Activated naive CD4-positive, alpha-beta T cell treated with anti-CD3 and anti-CD28 coated beads for 36 hours (primary cell): ENCODE measurements around the gene CLSTN2. TPM values are rescaled to one million over a fixed set of nuclear protein-coding genes. Genes with fewer than 3 reads are reported as not detected.

Experiments
- CTCF ChIA-PET: fragments of 350-600 bp; sonication (Branson Sonifier 250); formaldehyde crosslinking; loops from one replicate; lab custom pipeline; 2021; ENCODE audit warnings: antibody characterized with exemption; lab: Charles Lee
- DNase-seq: peaks from one replicate; pipeline ENCODE4 v3.0.0-alpha.2; 2020
- H3K27ac Mint-ChIP-seq: one replicate; pipeline ENCODE4 v1.8.0; 2021; ENCODE audit warnings: mild to moderate bottlenecking, mixed read lengths
- H3K27me3 Mint-ChIP-seq: one replicate; pipeline ENCODE4 v1.8.0; 2021; ENCODE audit warnings: low read depth, mixed read lengths
- H3K36me3 Mint-ChIP-seq: one replicate; pipeline ENCODE4 v1.8.0; 2021; ENCODE audit warnings: low read depth, mixed read lengths
- H3K4me1 Mint-ChIP-seq: one replicate; pipeline ENCODE4 v1.8.0; 2021; ENCODE audit warnings: low read depth, mixed read lengths
- H3K4me3 Mint-ChIP-seq: one replicate; pipeline ENCODE4 v1.8.0; 2021; ENCODE audit warnings: mild to moderate bottlenecking, moderate library complexity, mixed read lengths
- H3K9me3 Mint-ChIP-seq: one replicate; pipeline ENCODE4 v1.8.0; 2021; ENCODE audit warnings: mixed read lengths
- intact Hi-C: fragments of 100-400 bp; cut with micrococcal nuclease; formaldehyde crosslinking; loops from one replicate; pipeline ENCODE4 v1.15.1; 2023
- total RNA-seq, 2 experiments: library from RNA; stranded (reverse); gene quantifications; one replicate each; pipeline ENCODE4 v1.2.3, GENCODE V29; 2021

CLSTN2 gene
- total RNA-seq, 2 experiments from 2014 or later, result not detected

DNA sequence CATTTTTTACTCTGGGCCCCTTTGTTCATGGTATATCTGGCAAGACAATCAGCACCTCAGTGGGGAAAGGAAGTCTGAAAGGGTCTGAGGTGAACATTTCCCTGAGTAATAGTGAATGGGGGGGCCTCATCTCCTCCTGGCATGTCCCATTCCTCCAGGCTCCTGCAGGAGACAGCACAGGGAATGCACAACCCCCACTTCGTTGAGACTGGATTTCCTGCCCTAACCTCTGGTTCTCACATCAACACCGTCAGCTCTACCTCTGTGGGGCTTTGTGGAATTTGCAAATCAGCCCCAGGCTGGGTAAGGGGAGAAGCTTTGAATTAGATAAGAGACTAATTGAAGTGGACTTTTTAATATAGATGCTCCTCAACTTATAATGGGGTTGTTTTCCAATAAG lies 574.5 kb downstream of the CLSTN2 start:
- Mint-ChIP-seq H3K4me3 (no peak overlapping the region), H3K27me3 (peaks cover 4% of the 10 kb centered on the region), H3K4me1 (no peaks in the 10 kb centered on the region), H3K36me3 (no peaks in the 10 kb centered on the region), H3K9me3 (no peaks in the 10 kb centered on the region), H3K27ac (no peak overlapping the region)
- no peak for DNase-seq
- intact Hi-C loops, result no loop called here
- CTCF ChIA-PET, result no interaction called here

DNA sequence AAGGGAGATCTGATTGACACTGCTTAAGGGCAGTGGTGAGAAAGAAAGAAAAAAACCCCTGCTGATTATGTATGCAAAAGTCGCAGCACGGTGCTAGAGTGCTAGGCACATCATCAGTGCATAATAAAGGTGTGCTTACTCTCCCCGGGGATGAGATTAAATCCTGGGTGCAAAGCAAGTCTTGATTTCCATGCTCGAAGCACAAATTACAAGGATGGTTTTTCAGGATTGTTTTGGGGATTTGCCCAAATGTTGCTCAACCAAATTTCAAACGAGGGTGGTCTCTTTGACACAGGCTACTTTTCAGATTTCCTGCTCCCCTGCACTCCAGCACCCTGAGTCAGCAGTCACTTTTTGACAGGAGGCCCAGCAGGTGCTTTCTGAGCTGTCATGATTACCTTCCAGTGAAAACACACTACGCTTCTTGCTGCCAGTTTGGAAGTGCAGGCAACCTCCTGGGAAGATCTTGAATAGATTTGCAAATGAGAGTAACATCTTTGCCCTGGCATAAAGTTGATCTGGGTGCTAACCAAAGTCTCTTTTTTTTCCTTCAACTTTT lies 575.4 kb downstream of the CLSTN2 start:
- H3K9me3 Mint-ChIP-seq, result peaks cover 2% of the 10 kb centered on the region
- H3K4me1 Mint-ChIP-seq, result no peaks in the 10 kb centered on the region
- no peaks in the 10 kb centered on the region for H3K36me3 Mint-ChIP-seq
- H3K27ac Mint-ChIP-seq, result no peak overlapping the region
- no peak for DNase-seq
- peaks cover 4% of the 10 kb centered on the region for H3K27me3 Mint-ChIP-seq
- H3K4me3 Mint-ChIP-seq, result no peak overlapping the region
- CTCF ChIA-PET, result no interaction called here
- intact Hi-C loops, result no loop called here

DNA sequence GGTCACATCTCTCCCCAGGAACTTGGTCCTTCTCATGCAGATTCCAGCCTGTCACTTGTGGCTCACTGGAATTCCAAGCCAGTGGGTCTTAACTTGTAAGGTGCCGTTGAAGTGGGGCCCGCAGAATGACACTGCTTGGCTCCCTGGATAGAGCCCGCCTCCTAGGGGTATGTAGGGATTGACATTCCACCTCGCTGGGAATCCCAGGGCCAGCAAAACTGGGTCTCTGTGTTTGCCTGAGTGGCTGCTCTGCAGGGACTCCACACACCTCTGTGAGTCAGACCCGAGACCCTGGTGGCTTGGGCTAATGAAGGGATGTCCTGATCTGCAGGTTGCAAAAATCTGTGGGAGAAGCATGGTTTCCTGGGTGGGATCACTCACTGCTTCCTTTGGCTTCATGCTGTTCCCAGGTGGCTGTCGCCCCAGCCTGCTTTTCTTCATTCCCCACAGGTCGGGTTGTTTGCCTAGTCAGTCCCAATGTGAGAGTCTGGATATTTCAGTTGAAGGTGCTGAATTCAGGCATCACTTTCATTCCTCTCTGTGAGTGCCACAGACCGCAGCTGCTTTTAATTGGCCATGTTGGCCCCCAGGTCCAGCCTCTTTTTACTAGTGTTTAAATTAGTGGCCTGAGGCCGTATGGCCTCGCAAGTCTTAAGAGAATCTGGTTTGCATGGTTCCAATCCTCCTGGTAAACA lies 586.9 kb downstream of the CLSTN2 start:
- Mint-ChIP-seq H3K9me3 (peaks cover 33% of the 10 kb centered on the region), H3K4me1 (no peaks in the 10 kb centered on the region)

DNA sequence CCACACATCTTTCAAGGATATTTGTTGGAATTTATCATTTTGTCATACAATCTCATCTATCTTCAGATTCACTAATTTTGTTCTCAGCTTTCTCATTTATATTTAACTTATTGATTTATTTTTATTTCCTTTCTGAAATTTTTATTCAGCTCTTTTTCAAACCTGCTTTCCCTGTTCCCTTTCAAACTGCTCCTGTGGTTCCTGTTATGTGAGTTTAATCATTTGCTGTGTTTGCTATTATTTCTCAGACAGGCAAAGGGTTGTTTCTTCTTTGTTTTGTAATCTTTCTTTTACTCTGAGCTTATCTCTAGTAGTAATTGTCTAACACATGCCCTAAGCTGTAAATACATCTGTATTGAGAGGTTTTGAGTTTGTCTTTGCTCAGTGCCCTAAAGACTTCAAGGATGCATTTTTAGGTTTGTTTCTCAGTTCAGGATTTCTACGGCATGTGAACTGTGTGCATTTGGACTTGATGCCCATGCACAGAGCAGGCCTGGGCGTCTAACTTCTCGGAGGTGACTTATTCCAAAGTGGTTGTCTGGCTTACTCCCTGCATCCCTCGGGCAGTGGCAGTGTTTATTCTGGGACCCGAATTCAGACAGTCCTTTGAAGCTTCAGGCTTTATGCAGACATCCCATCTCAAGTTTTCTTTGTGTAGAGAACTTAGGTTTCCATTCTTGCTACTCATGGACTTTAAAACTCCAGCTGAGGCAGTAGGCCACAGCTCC lies 587.8 kb downstream of the CLSTN2 start:
- CTCF ChIA-PET, result interaction anchor here (0.6 kb wide), 1 partner anchor 1370 kb away, joined by 3 read pairs; no protein-coding TSS in a partner anchor
- no peak overlapping the region for H3K4me3 Mint-ChIP-seq
- H3K9me3 Mint-ChIP-seq, result peaks cover 24% of the 10 kb centered on the region
- H3K27ac Mint-ChIP-seq, result no peak overlapping the region
- intact Hi-C loops, result no loop called here
- no peaks in the 10 kb centered on the region for H3K36me3 Mint-ChIP-seq
- H3K27me3 Mint-ChIP-seq, result peaks cover 18% of the 10 kb centered on the region
- DNase-seq, result no peak
- H3K4me1 Mint-ChIP-seq, result no peaks in the 10 kb centered on the region

More for the DNA sequence above, 586.9 kb downstream of the CLSTN2 start:
- no peak overlapping the region for H3K4me3 Mint-ChIP-seq
- CTCF ChIA-PET, result no interaction called here
- peaks cover 18% of the 10 kb centered on the region for H3K27me3 Mint-ChIP-seq
- H3K27ac Mint-ChIP-seq, result no peak overlapping the region
- no peak for DNase-seq
- intact Hi-C loops, result no loop called here
- peaks cover 1% of the 10 kb centered on the region for H3K36me3 Mint-ChIP-seq

DNA sequence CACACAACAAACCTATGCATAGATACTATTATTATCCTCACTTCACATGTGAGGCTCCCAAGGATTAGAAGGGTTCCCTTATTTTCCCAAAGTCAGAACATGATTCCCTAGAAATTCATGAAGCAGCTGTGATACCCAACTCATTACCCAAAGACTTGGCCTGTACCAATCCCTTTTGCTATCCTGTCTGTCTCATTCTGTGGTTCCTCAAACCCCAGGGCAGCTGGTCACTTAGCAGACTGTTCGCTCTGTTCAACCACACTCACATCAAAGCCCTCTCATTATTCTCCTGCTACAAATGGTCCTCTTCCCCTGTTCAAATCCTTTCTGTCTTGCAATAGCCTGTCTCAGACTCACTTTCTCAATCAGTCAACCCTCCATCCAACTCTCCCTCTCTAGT lies 588.6 kb downstream of the CLSTN2 start:
- intact Hi-C loops, result no loop called here
- H3K36me3 Mint-ChIP-seq, result no peaks in the 10 kb centered on the region
- no peaks in the 10 kb centered on the region for H3K4me1 Mint-ChIP-seq
- CTCF ChIA-PET, result interaction anchor here (0.6 kb wide), 1 partner anchor 1371 kb away, joined by 3 read pairs; no protein-coding TSS in a partner anchor
- no peak overlapping the region for H3K4me3 Mint-ChIP-seq
- H3K27ac Mint-ChIP-seq, result no peak overlapping the region
- peaks cover 17% of the 10 kb centered on the region for H3K9me3 Mint-ChIP-seq
- DNase-seq, result no peak
- peaks cover 18% of the 10 kb centered on the region for H3K27me3 Mint-ChIP-seq

DNA sequence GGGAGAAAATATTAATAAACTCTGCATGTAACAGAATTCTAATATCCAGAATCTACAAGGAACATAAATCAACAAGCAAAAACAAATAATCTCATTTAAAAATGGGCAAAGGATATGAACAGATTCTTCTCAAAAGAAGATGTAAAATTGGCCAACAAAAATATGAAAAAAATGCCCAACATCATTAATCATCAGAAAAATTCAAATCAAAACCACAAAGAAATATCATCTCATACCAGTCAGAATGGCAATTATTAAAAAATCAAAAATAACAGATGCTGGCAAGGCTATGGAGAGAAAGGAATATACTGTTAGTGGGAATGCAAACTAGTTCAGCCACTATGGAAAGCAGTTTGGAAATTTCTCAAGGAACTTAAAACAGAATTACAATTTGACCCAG lies 592.2 kb downstream of the CLSTN2 start:
- DNase-seq, result no peak
- intact Hi-C loops, result no loop called here
- Mint-ChIP-seq H3K36me3 (no peaks in the 10 kb centered on the region), H3K27ac (no peak overlapping the region), H3K4me1 (no peaks in the 10 kb centered on the region), H3K9me3 (peaks cover 10% of the 10 kb centered on the region), H3K27me3 (peaks cover 14% of the 10 kb centered on the region), H3K4me3 (no peak overlapping the region)
- CTCF ChIA-PET, result no interaction called here

DNA sequence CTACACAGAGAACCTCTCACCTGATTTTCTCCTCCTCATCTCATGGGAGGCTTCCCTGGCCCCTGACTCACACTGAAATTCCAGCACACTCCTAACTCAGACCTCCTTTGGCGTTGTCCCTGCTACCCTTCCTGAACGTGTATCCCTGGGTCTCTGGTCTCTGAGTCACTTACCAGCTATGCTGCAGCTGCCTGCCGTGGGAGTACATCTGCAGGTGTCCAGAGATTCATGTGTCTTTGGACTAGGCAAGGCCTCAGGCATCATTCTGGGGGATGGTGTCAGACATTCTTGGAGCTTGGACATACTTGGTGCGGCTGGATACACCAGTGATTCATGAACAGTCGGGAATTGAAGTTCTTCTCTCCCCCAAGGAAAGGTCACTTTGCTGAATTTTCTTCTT lies 594.1 kb downstream of the CLSTN2 start:
- no peak overlapping the region for H3K4me3 Mint-ChIP-seq
- no peaks in the 10 kb centered on the region for H3K36me3 Mint-ChIP-seq
- CTCF ChIA-PET, result no interaction called here
- no peaks in the 10 kb centered on the region for H3K27me3 Mint-ChIP-seq
- intact Hi-C loops, result no loop called here
- no peaks in the 10 kb centered on the region for H3K4me1 Mint-ChIP-seq
- peaks cover 7% of the 10 kb centered on the region for H3K9me3 Mint-ChIP-seq
- no peak for DNase-seq
- H3K27ac Mint-ChIP-seq, result no peak overlapping the region

DNA sequence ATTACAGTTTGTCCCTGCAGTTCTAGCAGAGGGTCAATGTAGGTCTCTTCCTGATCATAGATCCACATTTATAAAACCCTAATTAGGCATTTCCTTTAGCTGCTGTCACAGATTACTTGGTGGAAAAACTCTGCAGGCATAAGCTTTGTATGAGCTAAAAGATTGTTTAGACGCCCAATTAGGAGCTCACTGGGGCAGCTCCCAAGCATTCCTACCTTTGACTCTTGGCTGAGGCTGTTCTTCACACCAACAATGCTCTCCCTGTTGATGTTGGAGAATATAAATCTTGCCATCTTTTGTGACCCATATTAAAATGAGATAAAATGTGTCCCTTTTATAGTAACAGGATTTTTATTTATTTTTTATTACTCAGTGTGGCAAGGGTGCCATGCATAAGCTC lies 594.6 kb downstream of the CLSTN2 start:
- Mint-ChIP-seq H3K36me3 (no peaks in the 10 kb centered on the region), H3K4me1 (no peaks in the 10 kb centered on the region), H3K27ac (no peak overlapping the region), H3K9me3 (peaks cover 7% of the 10 kb centered on the region), H3K4me3 (no peak overlapping the region), H3K27me3 (no peaks in the 10 kb centered on the region)
- intact Hi-C loops, result no loop called here
- CTCF ChIA-PET, result interaction anchor here (0.9 kb wide), 1 partner anchor 41 kb away, joined by 3 read pairs; no protein-coding TSS in a partner anchor
- DNase-seq, result no peak

DNA sequence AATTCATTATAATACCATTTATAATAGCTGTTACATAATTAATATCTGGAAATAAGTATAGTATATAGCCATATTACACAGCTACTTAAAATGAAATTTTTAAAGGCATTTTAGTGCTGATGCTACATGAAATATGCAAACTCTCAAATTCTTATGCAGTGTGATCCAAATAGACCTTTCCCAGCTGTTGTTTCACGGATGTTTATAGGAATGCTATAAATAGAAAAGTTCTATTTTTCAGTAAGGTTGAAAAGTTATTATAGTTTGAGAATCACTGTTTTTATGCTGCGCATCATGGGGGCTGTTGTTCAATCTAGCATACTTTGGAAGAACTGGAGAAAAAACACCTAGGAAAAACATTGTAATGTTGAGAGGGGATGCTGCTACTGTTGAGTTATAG lies 595.1 kb downstream of the CLSTN2 start:
- Mint-ChIP-seq H3K9me3 (peaks cover 7% of the 10 kb centered on the region), H3K27me3 (no peaks in the 10 kb centered on the region), H3K36me3 (no peaks in the 10 kb centered on the region), H3K27ac (no peak overlapping the region), H3K4me3 (no peak overlapping the region), H3K4me1 (no peaks in the 10 kb centered on the region)
- CTCF ChIA-PET, result interaction anchor here (0.9 kb wide), 1 partner anchor 42 kb away, joined by 3 read pairs; no protein-coding TSS in a partner anchor
- no peak for DNase-seq
- intact Hi-C loops, result loop anchor here (5.0 kb wide), 1 partner anchor 642 kb away; no protein-coding TSS in a partner anchor

DNA sequence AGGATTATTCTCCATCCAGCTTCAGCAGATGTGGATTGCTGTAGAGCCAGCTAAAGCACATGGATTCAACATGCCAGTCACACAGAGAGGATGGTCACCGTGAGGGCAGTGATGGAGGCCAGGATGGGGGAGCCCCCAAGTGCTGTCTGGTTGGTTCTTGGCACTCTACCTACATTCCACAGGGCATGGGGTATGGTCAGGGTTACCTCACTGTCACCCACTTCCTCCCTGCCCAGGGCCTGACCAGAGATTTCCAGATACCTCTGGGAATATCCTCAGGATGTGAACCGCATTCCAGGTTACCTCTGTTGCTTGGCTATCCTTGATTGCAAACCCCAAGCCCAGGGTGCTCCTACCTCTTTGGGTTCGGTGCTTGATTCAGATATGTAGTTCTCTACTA lies 595.6 kb downstream of the CLSTN2 start:
- no peaks in the 10 kb centered on the region for H3K4me1 Mint-ChIP-seq
- intact Hi-C loops, result loop anchor here (5.0 kb wide), 1 partner anchor 642 kb away; no protein-coding TSS in a partner anchor
- no peak for DNase-seq
- peaks cover 3% of the 10 kb centered on the region for H3K9me3 Mint-ChIP-seq
- CTCF ChIA-PET, result interaction anchor here (0.9 kb wide), 1 partner anchor 42 kb away, joined by 3 read pairs; no protein-coding TSS in a partner anchor
- no peaks in the 10 kb centered on the region for H3K27me3 Mint-ChIP-seq
- H3K36me3 Mint-ChIP-seq, result no peaks in the 10 kb centered on the region
- no peak overlapping the region for H3K27ac Mint-ChIP-seq
- H3K4me3 Mint-ChIP-seq, result no peak overlapping the region

DNA sequence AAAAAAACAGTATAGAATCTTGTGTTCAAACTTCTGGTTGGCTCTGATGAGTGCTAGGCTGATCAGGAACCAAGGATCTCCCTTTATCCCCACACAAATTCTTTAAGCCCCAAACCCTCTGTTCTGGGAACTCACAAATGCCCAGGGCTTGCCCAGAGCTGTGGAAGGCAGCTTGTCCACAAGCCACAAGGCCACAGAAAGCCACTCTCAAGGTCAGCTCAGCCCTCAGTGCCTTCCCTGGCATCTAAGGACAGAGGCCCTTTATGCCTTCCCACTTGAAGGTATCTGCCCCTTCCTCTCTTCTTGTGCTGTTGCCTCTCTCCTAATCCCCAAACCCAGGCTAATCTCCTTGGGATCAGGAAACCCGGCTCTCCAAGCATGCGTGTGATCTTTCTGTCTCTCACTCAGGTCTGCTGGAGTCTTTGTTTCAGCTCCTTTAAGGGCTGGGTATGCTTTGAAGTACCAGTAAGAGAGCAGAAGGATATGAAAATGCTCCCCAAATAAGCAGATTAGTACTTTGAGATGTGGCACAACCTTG lies 597.9 kb downstream of the CLSTN2 start:
- Mint-ChIP-seq H3K27me3 (no peaks in the 10 kb centered on the region), H3K9me3 (peaks cover 3% of the 10 kb centered on the region), H3K4me1 (no peaks in the 10 kb centered on the region), H3K4me3 (no peak overlapping the region), H3K27ac (no peak overlapping the region), H3K36me3 (no peaks in the 10 kb centered on the region)
- CTCF ChIA-PET, result no interaction called here
- intact Hi-C loops, result loop anchor here (5.0 kb wide), 1 partner anchor 639 kb away; no protein-coding TSS in a partner anchor
- DNase-seq, result no peak
